HL-60/S4 (cell line): ENCODE measurements around the gene RTN4R.

Source experiments
- in situ Hi-C: fragments of 300-500 bp; cut with MboI; formaldehyde crosslinking; loops from 2 replicates; pipeline ENCODE4 v1.14.3; 2022; ENCODE audit warnings: low sequenced_read_pairs

The RTN4R gene

GRCh38 chr22:20232237-20232598 lies 35.9 kb downstream of the RTN4R start:
- in situ Hi-C loops: no loop called here

GRCh38 chr22:20231514-20232236 lies 36.4 kb downstream of the RTN4R start:
- in situ Hi-C loops: no loop called here

DNA sequence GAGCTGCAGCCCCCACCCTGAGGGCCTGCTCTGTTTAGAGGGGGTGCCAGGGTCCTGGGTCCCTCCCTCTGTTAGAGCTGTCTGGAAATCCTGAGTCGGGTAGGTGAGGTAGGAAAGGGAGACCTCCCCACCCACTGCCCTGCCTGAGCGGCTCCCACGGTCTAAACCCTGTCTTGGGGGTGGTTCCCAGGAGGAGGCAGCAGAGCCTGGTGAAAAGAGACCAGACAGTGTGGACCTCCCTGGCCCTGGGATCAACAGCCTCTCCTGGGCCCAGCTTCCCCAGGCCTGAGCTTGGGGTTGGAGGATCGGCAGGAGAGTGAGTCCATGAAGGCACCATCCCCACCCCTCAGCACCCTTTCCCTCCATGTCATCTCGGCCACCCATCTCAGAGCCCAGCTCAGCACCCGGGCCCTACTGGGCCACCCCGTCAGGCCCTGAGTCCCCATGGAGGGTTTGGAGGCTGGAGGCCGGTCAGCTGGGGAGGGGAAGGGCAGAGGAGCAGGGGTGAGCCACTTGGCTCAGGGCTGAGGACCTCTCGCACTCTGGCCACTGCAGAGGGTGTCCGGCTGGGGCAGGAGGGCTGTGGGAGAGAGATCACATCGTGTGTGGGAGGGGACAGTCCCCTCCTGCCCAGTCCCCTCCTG lies 37.2 kb downstream of the RTN4R start:
- in situ Hi-C loops: no loop called here

DNA sequence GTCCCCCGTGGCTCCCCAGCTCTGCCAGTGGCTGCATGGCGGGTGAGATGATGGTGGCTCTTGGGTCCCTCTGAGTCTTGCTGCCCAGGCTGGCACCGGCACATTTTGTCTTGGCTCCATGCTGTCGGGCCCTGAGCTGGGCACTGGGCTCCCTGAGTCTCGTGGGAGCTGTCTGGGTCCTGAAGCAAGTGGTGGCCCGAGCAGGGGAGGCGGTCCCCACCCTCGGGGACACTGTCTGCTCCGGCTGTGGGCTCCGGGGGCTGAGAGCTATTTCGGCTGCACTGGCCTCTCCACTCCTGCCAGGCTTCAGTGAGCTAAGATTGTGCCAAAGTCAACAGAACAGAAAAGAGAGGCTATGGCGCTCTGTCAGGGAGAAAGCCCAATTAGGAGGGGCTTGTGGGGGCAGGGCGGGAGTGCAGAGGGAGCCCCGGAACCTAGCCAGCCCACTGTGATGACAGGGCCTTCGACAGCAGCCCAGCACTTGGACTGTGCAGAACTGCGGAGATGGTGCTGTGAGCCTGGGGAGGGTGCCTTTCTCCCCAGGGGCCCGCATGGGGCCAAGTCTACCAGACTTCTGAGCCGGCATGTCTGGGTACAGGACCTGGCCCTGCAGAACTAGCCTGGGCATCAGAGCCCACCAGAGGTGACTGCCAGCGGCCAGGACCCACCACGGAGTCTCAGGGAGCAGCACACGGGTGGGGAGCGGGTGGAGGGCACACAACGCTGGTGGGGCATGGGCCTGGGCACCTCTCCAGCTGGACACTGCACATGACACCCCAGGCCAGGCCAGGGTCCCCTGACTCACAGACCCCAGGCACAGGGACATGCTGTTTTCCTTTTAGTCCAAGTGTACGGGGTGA lies 38.0 kb downstream of the RTN4R start:
- in situ Hi-C loops: no loop called here

DNA sequence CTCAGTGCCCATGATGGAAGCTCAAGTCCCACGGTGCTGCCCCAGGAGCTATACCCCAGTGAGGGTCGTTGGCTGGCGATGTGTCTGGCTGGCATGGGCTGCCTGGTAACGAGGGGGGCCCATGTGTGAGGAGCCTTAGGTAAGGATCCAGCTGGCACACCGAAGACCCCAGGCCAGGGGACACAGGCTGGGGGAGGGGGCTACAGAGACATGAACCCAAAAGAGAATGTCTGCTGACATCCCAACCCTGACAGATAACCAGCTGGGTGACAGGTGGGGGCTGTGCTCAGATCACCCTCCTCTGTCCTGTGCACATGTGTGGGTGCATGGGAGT lies 39.2 kb downstream of the RTN4R start:
- in situ Hi-C loops: no loop called here

DNA sequence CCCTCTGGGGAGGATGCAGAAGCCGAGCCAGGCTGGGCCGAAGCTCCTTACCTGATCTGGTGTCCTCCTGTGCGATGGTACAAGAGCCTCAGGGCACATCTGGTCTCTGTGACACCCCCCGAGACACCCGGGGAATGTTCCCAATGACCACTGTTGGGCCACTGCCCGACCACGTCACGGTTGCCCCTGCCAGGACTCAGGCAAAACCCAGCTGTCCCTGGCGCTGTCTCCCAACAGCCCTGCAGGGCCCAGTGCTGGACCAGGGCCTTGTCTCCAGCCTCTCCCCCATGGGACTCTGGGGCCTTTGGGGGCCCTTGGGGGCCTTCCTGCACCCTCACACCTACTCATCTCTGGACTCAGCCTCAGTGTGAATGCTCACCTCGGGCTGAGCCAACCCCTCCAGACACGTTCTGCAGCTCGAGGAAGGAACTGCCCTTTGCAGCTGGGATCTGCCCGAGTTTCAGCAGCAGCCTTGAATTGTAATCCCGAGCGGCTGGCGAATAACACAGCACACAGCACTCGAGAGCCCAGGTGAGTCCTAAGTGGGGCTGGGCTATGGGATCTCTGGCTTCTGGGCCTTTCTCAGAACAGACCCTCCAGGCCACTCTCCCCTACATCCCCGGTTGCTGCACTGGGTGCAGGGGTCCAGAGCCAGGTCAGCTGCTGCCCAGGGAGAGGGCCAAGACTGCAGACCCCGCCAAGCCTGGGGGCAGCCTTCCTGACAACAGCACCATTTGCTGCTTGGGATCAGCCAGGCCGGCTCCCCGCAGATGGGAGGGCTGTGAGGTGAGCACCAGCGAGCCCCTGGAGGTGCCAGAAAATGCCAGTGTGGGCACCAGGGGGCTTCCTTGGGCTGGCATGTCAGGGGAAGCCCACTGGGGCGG lies 39.8 kb downstream of the RTN4R start:
- in situ Hi-C loops: no loop called here

- in situ Hi-C loops: no loop called here
Observed at GRCh38 chr22:20227363-20227762, 40.8 kb downstream of the RTN4R start.

DNA sequence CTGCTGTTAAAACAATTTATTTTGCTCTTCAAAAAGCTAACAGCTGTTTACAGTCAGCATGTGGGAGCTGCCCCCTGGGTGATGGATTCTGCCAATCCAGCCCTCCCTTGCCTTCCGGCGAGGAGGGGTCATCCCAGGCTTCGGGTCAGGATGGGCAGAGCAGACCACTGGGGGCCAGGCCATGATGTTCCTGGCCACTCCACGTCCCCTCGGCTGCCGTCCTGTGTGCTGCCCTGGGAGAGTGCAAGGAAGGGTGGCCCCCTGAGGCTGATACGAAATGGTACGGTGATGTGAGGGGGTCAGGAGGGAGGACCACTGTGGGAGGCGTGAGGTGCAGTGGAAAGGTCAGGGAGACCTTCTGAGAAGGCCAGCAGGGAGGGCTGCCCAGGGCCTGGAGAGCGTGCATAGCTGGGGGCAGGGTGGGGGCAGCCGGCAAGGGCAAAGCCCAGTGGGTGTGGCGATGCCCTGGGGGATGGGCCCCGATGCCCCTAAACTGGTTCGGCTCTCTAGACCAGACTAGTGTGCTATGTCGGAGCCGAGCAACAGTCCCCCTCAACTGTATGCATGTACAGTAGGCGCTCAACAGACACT lies 41.3 kb downstream of the RTN4R start:
- in situ Hi-C loops: no loop called here

DNA sequence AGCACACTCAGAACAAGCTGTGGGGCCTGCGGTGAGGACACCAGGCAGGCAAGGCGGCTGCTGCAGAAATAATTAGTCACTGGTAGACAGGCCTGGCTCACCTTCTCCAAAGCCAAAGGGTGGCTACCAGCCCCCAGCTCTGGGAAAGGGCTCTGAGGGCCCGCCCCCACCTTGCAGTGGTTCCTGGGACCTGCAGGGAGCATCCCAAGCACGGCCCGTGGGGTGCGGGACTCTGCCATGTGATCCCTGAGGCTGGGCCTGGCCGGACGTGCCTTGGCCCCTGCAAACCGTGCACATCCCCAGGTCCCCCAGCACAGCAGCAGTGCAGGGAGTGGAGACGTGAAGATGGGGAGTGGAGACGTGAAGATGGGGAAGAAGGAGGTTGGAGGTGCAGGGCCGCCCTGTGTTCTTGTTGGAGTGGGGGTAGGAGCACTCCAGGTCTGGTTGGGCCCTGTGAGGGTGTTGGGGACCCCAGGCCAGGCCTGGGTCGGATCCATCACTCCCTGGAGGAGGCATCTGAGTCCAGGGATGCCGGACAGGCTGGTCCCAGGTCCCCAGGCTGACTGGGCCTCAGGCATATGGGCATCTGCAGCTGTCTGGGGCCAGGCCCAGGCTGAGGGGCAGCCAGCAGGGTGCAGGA lies 41.9 kb downstream of the RTN4R start:
- in situ Hi-C loops: no loop called here

- in situ Hi-C loops: no loop called here
Observed at GRCh38 chr22:20225693-20225966, 42.5 kb downstream of the RTN4R start.

GRCh38 chr22:20224917-20225692 lies 43.0 kb downstream of the RTN4R start:
- in situ Hi-C loops: no loop called here

DNA sequence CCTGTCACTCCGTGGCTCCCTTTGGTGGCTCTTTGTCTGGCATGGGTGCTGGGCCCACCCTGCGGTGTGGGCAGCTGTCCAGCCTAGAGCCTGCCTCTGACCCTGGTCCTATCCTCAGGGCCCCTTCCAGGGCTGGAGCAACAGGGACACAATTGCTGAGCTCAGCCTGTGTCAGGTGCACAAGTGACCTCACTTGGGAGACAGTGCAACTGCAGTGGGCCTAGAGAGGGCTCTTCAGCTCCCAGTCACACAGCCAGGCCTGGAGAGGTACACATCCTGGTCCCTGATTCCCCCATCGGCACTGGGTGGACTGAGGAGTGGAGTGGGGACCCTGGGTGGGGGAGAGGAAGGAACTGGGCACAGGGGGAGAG lies 43.9 kb downstream of the RTN4R start:
- in situ Hi-C loops: no loop called here

- in situ Hi-C loops: no loop called here
Observed at GRCh38 chr22:20223421-20224255, 44.5 kb downstream of the RTN4R start.

DNA sequence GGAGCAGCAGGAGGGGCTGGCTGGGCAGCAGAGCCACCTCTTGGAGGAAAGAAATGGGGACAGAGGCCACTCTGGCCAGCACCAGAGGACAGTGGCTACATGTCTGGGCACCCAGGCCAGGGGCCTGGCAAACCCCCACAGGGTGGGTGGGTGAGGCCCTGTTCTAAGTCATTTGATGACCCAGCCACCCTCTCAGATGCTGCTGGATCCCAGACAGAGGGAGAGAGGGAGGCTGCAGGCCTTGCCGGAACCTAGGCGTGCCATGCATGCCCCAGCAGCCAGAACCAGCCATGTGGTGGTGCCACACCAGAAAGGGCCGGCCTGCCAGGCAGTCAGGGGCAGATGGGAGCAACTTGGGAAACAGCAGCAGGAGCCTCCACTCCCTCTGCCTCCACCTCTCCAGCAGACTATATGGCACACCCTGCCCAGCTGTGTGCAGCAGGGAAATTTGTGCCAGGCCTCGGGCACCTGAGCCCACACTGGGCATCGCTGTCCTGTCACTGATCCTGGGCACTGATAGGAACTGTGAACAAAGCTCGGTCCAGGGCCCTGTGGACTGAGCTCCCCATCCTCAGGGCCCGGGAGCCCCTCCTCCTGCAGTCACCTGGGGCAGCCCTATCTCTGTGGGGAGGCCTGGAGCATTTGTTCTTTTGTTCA lies 45.2 kb downstream of the RTN4R start:
- in situ Hi-C loops: no loop called here

DNA sequence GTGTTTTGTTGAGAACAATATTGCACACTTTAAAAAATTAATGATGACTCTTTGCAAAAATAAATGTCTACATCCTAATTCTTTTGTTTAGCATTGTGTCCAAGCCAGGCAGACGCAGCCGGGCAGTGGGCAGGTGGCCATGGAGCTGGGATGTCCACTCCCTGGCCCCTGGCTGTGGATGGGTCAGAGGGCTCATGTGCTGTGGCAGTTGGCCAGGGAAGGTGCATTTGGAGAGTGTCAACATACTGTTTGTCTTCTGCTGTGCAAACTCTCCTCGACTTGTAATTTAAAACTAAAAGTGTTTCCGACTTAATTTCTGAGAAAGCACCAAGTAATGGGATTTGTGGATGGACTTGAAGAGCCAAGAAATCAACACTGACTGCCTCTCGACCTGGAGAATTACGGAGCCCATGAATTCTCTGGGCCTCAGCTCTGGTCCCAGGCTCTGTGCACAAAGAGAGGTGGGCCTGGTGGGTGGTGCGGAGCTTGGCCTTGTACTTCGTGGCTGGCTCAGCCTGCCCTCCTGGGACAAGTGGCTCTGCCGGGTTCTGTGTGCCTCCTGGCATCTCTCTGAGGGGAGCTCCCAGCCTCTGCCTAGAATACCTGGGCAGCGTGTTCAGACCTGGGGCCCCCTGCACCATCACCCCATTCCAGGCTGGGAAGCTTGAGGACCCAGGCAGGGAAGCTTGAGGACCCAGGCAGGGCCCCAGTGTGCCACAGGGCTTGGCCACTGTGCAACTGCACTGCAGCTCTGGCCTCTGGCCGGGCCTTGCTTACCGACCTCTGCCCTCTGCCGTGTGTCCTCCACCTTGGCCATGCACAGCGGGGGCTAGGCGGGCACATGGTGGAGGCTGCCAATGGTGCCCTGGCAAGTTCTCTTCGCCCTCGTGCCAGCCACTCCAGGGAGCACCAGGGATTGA lies 46.4 kb downstream of the RTN4R start:
- in situ Hi-C loops: no loop called here

DNA sequence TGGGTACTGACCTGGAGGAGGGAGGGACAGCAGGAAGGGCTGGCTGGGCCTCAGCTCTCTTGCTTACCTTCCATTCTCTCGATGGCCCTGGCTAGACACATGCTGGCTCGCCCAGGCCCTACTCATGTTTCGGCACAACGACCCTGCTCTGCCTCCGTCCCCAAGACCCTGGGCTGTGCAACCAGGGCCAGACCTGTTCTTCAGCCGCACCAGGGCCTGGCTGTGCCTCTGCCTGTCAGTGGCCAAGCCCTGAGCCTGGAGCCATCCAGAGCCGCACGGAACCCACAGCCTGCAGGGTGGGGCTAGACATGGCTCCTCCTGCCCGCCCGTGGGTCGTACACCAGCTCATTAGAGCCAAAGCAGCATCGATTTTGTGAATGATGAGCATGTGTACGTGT lies 47.5 kb downstream of the RTN4R start:
- in situ Hi-C loops: no loop called here
